GM13977 (cell line): ENCODE data around the gene FAM131B.

Source experiments
- DNase-seq: peaks from one replicate; pipeline ENCODE4 v3.0.0; 2012; ENCODE audit warnings: low spot score
- CTCF ChIP-seq: IDR thresholded peaks from 2 replicates; pipeline ENCODE4 v1.5.1; 2012; ENCODE audit warnings: mild to moderate bottlenecking, control low read depth; ENCODE audit not compliant: insufficient read depth; ENCODE audit errors: extremely low read depth, missing control alignments
- in situ Hi-C: fragments of 300-500 bp; cut with MboI; formaldehyde crosslinking; loops from one replicate; pipeline ENCODE4 v1.12.0; 2022; ENCODE audit warnings: low sequenced_read_pairs, low pct_unique_long_range_greater_than_20kb, mixed read lengths, inconsistent platforms; ENCODE audit not compliant: unreplicated experiment

Gene FAM131B

GRCh38 chr7:143329471-143330170, 32.9 kb downstream of the FAM131B start:
- no peak for TF ChIP-seq CTCF
- in situ Hi-C loops = no loop called here
- no peak for DNase-seq

- in situ Hi-C loops = no loop called here
- TF ChIP-seq CTCF = no peak
- DNase-seq = no peak
Observed at GRCh38 chr7:143327903-143328302, 34.6 kb downstream of the FAM131B start.

GRCh38 chr7:143325240-143325639, 37.3 kb downstream of the FAM131B start:
- in situ Hi-C loops = no loop called here
- no peak for TF ChIP-seq CTCF
- DNase-seq = no peak

- DNase-seq = no peak
- in situ Hi-C loops = no loop called here
- TF ChIP-seq CTCF = no peak
Observed at GRCh38 chr7:143323653-143324052, 38.9 kb downstream of the FAM131B start.

GRCh38 chr7:143322760-143323633, 39.5 kb downstream of the FAM131B start:
- no peak for TF ChIP-seq CTCF
- DNase-seq = no peak
- in situ Hi-C loops = no loop called here

- in situ Hi-C loops = no loop called here
- DNase-seq = no peak
- TF ChIP-seq CTCF = no peak
Observed at GRCh38 chr7:143321734-143322133, 40.8 kb downstream of the FAM131B start.
